CD4-positive, alpha-beta T cell treated with Interferon gamma for 1 hour (primary cell): Measurements from ENCODE around the gene PRM3.

ENCODE experiments used
- DNase-seq: peaks from one replicate; pipeline ENCODE4 v3.0.0-alpha.2; 2020

The PRM3 gene

GRCh38 chr16:11242658-11243057 is 30.8 kb downstream of the PRM3 start:
- no peak for DNase-seq

GRCh38 chr16:11241480-11242204 is 31.8 kb downstream of the PRM3 start:
- no peak for DNase-seq

- DNase-seq = no peak
These were observed 32.6 kb downstream of the PRM3 start for GRCh38 chr16:11240636-11241473.

GRCh38 chr16:11239644-11240632 is 33.5 kb downstream of the PRM3 start:
- DNase-seq = no peak

GRCh38 chr16:11238272-11239202 is 34.9 kb downstream of the PRM3 start:
- DNase-seq = no peak

GRCh38 chr16:11236461-11237254 is 36.8 kb downstream of the PRM3 start:
- peak; percentile 56 for DNase-seq

GRCh38 chr16:11235703-11235991 is 37.8 kb downstream of the PRM3 start:
- DNase-seq = no peak

GRCh38 chr16:11234884-11235702 is 38.3 kb downstream of the PRM3 start:
- DNase-seq = peak; percentile 34

- peak; percentile 55 for DNase-seq
These were observed 39.6 kb downstream of the PRM3 start for GRCh38 chr16:11233727-11234376.

- DNase-seq = peak; percentile 92
These were observed 40.3 kb downstream of the PRM3 start for GRCh38 chr16:11232852-11233726.

- no peak for DNase-seq
These were observed 41.1 kb downstream of the PRM3 start for GRCh38 chr16:11232302-11232851.

- DNase-seq = no peak
These were observed 42.0 kb downstream of the PRM3 start for GRCh38 chr16:11231367-11231970.

GRCh38 chr16:11229906-11230305 is 43.5 kb downstream of the PRM3 start:
- no peak for DNase-seq

GRCh38 chr16:11229432-11229831 is 44.0 kb downstream of the PRM3 start:
- DNase-seq = no peak

GRCh38 chr16:11225677-11226549 is 47.5 kb downstream of the PRM3 start:
- no peak for DNase-seq

- peak; percentile 85 for DNase-seq
These were observed 48.3 kb downstream of the PRM3 start for GRCh38 chr16:11224894-11225676.
